Measurements from ENCODE around the gene NAGK.
"Not testable (repeated sequence)": the region's sequence is repeated elsewhere in the genome, so short reads cannot be mapped to it uniquely, and the experiment has no call there.

The NAGK gene

GRCh38 chr2:71069376-71069775 lies 928 bp downstream of the NAGK start:
- DNase-seq = peak; percentile 70

GRCh38 chr2:71070294-71071093 lies 2.0 kb downstream of the NAGK start:
- DNase-seq = peak; percentile 56

GRCh38 chr2:71071681-71072398 lies 3.4 kb downstream of the NAGK start:
- peak; percentile 7 for DNase-seq

- no peak for DNase-seq
Observed at GRCh38 chr2:71072492-71072891, 4.0 kb downstream of the NAGK start.

DNA sequence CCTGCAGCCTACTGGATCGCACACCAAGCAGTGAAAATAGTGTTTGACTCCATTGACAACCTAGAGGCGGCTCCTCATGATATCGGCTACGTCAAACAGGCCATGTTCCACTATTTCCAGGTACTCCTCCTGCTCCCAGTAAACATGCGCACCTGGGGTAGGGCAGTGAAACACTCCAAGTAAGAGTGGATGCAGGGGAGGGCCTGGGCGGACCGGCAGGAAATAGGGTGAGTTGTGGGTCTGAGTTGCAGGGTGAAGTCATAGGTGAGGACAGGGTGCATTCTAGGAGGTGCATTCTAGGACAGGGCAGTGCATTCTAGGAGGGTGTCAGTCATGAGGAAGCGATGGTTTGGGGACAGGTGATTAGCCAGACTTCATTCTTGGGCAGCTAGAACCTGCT lies 5.0 kb downstream of the NAGK start:
- no peak for DNase-seq

- DNase-seq = no peak
Observed at GRCh38 chr2:71074893-71075395, 6.5 kb downstream of the NAGK start.

GRCh38 chr2:71078624-71079023 lies 10.2 kb downstream of the NAGK start:
- DNase-seq = no peak

GRCh38 chr2:71082402-71083252 lies 14.2 kb downstream of the NAGK start:
- DNase-seq = no peak

DNA sequence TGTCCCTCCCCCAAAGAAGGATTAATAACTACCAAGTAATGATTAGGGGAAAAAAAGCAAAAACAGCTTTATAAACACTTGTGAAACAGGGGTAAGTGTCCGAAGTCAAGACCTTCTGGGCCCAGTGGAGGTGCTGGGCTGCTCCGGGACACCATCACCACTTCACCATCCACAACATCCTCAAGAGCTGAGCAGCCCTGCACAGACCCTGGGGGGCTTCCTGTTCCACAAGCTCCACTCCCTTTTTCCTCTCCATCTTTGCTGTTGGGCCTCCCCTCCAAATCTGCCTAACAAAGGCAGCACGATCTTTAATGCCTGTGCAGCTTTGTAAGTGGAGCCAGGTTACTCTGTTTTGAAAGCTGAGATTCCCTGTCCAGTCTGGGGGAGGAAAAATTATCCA lies 14.8 kb downstream of the NAGK start:
- DNase-seq = not testable (repeated sequence)

DNA sequence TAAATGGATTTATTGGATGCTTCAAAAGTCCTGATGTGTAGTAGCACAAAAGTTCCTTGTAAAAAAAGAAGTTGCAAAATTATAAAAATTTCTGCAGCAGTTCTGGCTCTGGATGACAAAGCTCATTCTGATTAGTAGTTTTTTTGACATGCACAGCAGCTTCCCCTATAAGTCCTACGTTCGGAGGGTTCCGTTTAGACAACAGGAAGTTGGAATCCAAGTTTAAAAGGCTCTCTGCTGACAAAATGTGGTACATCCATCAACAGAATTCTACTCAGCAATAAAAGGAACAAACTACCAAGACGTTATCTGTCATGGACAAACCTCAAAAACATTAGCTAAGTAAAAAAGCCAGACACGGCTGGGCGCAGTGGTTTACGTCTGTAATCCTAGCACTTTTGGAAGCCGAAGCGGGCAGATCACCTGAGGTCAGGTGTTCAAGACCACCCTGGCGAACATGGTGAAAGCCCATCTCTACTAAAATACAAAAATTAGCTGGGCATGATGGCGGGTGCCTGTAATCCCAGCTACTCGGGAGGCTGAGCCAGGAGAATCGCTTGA lies 15.4 kb downstream of the NAGK start:
- DNase-seq = not testable (repeated sequence)

DNA sequence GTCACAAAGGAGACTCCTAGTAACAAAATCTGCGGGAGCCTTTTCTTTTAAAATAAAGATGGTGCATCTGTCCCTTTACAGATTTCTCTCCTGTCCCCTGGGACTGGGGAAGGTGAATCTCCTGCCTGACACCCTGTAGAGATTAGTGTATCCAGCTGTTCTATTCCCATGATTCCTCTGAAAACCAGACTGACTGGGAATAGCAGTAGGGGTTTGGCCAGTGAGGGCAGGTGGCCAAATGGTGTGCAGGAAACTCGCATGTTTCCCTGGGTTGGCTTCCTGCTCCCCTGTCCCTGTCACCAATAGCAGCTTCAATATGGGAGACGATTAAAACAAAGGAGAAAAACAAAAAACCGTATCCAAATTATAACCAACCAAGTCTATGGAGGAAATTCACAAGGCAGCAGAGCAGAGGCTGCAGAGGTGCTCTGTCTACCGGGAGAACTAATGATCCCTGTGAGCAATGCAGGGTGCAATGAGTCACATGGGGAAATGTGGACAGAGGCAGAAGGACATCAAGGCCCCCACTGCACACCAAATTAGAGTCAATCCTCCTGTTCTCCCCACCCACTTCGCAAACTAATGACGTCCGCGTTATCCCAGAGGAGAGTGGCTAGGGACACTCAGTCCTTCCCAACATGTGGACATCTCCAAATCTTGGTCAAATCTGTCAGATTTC lies 17.0 kb downstream of the NAGK start:
- DNase-seq = not testable (repeated sequence)

GRCh38 chr2:71089475-71089874 lies 21.0 kb downstream of the NAGK start:
- not testable (repeated sequence) for DNase-seq

DNA sequence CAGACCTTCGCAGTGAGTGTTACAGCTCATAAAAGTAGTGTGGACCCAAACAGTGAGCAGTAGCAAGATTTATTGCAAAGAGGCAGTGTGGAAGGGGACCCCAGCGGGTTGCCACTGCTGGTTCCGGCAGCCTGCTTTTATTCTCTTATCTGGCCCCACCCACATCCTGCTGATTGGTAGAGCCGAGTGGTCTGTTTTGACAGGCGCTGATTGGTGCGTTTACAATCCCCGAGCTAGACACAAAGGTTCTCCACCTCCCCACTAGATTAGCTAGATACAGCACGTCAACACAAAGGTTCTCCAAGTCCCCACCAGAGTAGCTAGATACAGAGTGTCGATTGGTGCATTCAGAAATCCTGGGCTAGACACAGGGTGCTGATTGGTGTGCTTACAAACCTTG lies 23.4 kb downstream of the NAGK start:
- DNase-seq = not testable (repeated sequence)

DNA sequence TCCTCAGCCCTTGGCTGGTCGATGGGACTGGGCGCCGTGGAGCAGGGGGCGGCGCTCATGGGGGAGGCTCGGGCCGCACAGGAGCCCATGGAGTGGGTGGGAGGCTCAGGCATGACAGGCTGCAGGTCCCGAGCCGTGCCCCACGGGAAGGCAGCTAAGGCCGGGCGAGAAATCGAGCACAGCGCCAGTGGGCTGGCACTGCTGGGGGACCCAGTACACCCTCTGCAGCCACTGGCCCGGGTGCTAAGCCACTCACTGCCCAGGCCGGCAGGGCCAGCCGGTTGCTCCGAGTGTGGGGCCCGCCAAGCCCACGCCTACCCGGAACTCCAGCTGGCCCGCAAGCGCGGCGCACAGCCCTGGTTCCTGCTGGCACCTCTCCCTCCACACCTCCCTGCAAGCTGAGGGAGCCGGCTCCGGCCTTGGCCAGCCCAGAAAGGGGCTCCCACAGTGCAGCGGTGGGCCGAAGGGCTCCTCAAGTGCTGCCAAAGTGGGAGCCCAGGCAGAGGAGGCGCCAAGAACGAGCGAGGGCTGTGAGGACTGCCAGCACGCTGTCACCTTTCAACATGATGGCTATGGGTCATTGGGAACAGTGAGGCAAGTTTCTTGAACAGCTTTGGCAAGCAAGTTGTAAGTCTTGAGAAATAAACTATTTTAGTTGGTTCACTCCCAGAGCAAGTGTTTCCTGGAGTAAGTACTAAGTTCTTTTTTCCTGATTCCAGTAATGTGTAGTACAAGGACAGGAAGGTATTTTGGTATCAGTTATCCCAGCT lies 24.2 kb downstream of the NAGK start:
- not testable (repeated sequence) for DNase-seq

GRCh38 chr2:71100195-71100964 lies 31.9 kb downstream of the NAGK start:
- DNase-seq = peak; percentile 45

- peak; percentile 67 for DNase-seq
Observed at GRCh38 chr2:71101656-71102055, 33.2 kb downstream of the NAGK start.

GRCh38 chr2:71102981-71103681 lies 34.7 kb downstream of the NAGK start:
- no peak for DNase-seq

DNA sequence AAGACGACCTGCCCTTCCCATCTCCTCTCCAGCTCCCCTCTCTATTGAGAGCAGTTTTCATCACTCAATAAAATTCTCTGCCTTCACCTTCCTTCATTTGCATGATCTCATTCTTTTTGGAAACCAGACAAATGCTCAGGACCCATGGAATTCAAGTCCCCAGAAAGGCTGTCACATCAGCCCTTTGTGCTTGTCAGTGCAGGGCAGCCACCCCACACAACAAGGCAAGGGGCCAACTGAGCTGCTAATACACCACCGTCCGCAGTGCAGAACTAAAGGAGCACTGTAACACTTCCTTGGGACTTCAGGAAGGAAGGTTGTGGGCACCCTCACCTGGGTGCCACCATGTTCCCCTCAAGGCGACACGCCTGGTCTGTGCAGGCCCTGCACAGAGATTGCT lies 35.4 kb downstream of the NAGK start:
- DNase-seq = no peak

DNA sequence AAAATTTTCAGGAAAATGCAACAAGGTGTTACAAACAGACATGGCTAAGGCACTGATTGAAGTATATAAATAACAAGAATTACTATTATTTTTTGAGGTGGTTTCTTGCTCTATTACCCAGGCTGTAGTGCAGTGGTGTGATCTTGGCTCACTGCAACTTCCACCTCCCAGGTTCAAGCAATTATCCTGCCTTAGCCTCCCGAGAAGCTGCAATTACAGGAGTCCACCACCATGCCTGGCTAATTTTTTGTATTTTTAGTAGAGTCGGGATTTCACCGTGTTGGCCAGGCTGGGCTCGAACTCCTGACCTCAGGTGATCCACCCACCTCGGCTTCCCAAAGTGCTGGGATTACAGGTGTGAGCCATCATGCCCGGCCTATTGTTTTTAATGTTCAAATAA lies 38.0 kb downstream of the NAGK start:
- not testable (repeated sequence) for DNase-seq

DNA sequence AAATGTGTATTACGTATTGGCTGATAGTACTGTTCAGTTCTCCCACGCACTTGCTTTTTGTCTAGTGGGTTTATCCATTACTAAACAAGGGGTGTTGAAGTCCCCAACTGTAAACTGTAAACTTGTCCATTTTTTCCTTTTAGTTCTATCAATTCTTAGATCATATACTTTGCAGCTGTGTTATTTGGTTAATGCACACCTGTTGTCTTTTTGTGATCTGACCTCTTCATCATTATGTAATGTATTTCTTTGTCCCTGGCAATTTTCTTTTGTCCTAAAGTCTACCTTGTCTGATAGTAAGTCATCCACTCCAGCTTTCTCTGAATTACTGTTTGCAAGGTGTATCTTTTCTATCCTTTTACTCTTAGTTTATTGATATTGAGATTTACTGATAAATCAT lies 39.6 kb downstream of the NAGK start:
- DNase-seq = no peak

All from fibroblast of skin of back (primary cell).